Cardiac fibroblast (primary cell): ENCODE results near the gene KCNJ10.

Experiments used
- DNase-seq, 2 donors: peaks; one replicate each; pipeline versions ENCODE4 v3.0.0 to v3.0.0-alpha.2; 2010; ENCODE audit warnings: low read depth in 2 of 2
- H3K4me3 ChIP-seq, 2 donors: replicated peaks in 1 of 2; 1 replicate in 1 of 2; 2 replicates in 1 of 2; pipeline ENCODE4 v1.5.1; 2011; ENCODE audit warnings: low read depth in 2 of 2, low read length in 2 of 2, mild to moderate bottlenecking in 2 of 2, moderate library complexity in 1 of 2
- CTCF ChIP-seq: IDR thresholded peaks from one replicate; pipeline ENCODE4 v1.5.1; 2011; ENCODE audit warnings: low read depth, mild to moderate bottlenecking, low read length, inconsistent platforms

KCNJ10 gene

GRCh38 chr1:160062230-160062532, 7.8 kb downstream of the KCNJ10 start:
- DNase-seq, result no peak
- no peak overlapping the region for H3K4me3 ChIP-seq
- TF ChIP-seq CTCF, result no peak

- no peak for DNase-seq
- no peak for TF ChIP-seq CTCF
Observed at GRCh38 chr1:160061369-160062229, 8.4 kb downstream of the KCNJ10 start.

GRCh38 chr1:160058087-160058486, 11.9 kb downstream of the KCNJ10 start:
- H3K4me3 ChIP-seq, result no peak overlapping the region
- peak; percentile 14 to 15 for DNase-seq
- peak; percentile 41 for TF ChIP-seq CTCF

More at GRCh38 chr1:160061369-160062229, 8.4 kb downstream of the KCNJ10 start:
- no peak overlapping the region for H3K4me3 ChIP-seq

GRCh38 chr1:160056648-160057169, 13.3 kb downstream of the KCNJ10 start:
- DNase-seq, result no peak
- TF ChIP-seq CTCF, result no peak
- H3K4me3 ChIP-seq, result no peak overlapping the region

GRCh38 chr1:160053548-160054365, 16.2 kb downstream of the KCNJ10 start:
- TF ChIP-seq CTCF, result no peak
- no peak overlapping the region for H3K4me3 ChIP-seq
- DNase-seq, result no peak

DNA sequence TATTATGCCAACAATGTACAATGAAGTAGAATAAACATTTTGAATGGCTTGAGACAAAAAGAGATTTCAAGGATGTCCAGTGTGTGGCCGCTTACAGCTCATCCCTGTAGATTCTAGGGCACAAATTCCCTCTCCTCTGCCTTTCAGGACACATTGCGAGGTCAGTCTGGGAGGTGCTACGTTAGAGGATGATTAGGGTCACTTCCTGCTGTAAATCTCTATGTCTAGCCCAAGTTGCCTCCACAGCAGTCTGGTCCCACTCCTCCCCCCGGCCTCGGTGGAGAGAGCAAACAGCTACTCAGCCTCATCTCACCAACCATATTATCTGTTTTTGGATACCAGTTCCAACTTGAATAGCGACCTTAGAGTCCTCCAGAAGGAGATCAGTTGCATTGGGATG, 17.0 kb downstream of the KCNJ10 start:
- no peak for DNase-seq
- TF ChIP-seq CTCF, result no peak
- no peak overlapping the region for H3K4me3 ChIP-seq
